ENCODE measurements around the gene RALGAPA2. TPM values are rescaled to one million over a fixed set of nuclear protein-coding genes. Genes with fewer than 3 reads are reported as not detected.

Gene RALGAPA2
- polyA plus RNA-seq, 1 donor from 2014 or later = 21.8 TPM

DNA sequence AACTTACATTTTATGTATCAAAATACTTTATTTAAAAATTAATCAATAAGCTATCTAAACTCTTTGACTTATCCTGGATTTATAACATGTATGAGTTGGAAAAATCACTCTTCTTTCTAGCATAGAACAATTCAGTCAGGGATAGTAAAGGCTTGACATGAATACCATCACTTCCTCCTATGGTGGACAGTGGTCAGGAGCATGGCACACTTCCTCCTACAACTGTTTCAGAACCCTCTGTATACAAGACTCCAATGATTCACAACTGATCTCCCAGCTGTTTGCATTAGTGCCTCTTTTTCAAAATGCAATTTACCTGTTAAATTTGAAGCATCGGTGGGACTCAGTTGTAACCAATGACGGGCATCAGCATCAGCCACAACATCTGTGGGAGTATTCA lies 129.7 kb downstream of the RALGAPA2 start:
- peaks cover 7% of the 10 kb centered on the region for H3K36me3 ChIP-seq (ENCODE audit: insufficient read depth, low read length)
- no peak overlapping the region for H2AFZ ChIP-seq (ENCODE audit: low read depth, low read length)
- no peak overlapping the region for H3K4me2 ChIP-seq (ENCODE audit: low read length)
- H3K9me2 ChIP-seq (ENCODE audit: insufficient read depth, low read length) = no peaks in the 10 kb centered on the region
- TF ChIP-seq MXI1 (conservative IDR thresholded peaks at IDR 0.05; ENCODE audit: poor library complexity, severe bottlenecking) (no peak), TAF1 (IDR thresholded peaks at IDR 0.05; ENCODE audit: low read depth) (no peak), EP300 (conservative IDR thresholded peaks at IDR 0.05; ENCODE audit: poor library complexity, severe bottlenecking) (no peak), REST (IDR thresholded peaks at IDR 0.05; ENCODE audit: borderline replicate concordance) (no peak), SMC3 (conservative IDR thresholded peaks at IDR 0.05; ENCODE audit: poor library complexity) (no peak), POLR2AphosphoS5 (IDR thresholded peaks at IDR 0.05) (no peak), RAD21 (conservative IDR thresholded peaks at IDR 0.05) (no peak), EZH2 (IDR thresholded peaks at IDR 0.05; ENCODE audit: borderline replicate concordance, insufficient read depth, low read length, poor library complexity, severe bottlenecking) (no peak)
- TF ChIP-seq, protein P1, sequence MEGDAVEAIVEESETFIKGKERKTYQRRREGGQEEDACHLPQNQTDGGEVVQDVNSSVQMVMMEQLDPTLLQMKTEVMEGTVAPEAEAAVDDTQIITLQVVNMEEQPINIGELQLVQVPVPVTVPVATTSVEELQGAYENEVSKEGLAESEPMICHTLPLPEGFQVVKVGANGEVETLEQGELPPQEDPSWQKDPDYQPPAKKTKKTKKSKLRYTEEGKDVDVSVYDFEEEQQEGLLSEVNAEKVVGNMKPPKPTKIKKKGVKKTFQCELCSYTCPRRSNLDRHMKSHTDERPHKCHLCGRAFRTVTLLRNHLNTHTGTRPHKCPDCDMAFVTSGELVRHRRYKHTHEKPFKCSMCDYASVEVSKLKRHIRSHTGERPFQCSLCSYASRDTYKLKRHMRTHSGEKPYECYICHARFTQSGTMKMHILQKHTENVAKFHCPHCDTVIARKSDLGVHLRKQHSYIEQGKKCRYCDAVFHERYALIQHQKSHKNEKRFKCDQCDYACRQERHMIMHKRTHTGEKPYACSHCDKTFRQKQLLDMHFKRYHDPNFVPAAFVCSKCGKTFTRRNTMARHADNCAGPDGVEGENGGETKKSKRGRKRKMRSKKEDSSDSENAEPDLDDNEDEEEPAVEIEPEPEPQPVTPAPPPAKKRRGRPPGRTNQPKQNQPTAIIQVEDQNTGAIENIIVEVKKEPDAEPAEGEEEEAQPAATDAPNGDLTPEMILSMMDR (IDR thresholded peaks at IDR 0.05; ENCODE audit: poor library complexity, severe bottlenecking) = no peak
- H3K79me2 ChIP-seq (replicated peaks; ENCODE audit: insufficient read depth, low read length) = no peaks in the 10 kb centered on the region
- H3F3A ChIP-seq (ENCODE audit: insufficient read depth, low read length, poor library complexity, severe bottlenecking) = no peaks in the 10 kb centered on the region
- no peaks in the 10 kb centered on the region for H3K27me3 ChIP-seq (ENCODE audit: insufficient read depth, low read depth, low read length)
- no peak overlapping the region for H3K27ac ChIP-seq (ENCODE audit: low read length)
- no peak overlapping the region for H3K4me3 ChIP-seq (ENCODE audit: low read length)
- no peaks in the 10 kb centered on the region for H3K9me3 ChIP-seq (ENCODE audit: low read length)
- H3K9ac ChIP-seq (ENCODE audit: low read length) = no peak overlapping the region
- no peaks in the 10 kb centered on the region for H4K20me1 ChIP-seq (ENCODE audit: insufficient read depth)

- no peak overlapping the region for H3K9ac ChIP-seq (ENCODE audit: low read length)
- TF ChIP-seq EZH2 (IDR thresholded peaks at IDR 0.05; ENCODE audit: borderline replicate concordance, insufficient read depth, low read length, poor library complexity, severe bottlenecking) = no peak
- no peak for TF ChIP-seq SMC3 (conservative IDR thresholded peaks at IDR 0.05; ENCODE audit: poor library complexity)
- no peak for TF ChIP-seq REST (IDR thresholded peaks at IDR 0.05; ENCODE audit: borderline replicate concordance)
- TF ChIP-seq RAD21 (conservative IDR thresholded peaks at IDR 0.05) = no peak
- no peak for TF ChIP-seq TAF1 (IDR thresholded peaks at IDR 0.05; ENCODE audit: low read depth)
- no peak for TF ChIP-seq MXI1 (conservative IDR thresholded peaks at IDR 0.05; ENCODE audit: poor library complexity, severe bottlenecking)
- TF ChIP-seq, protein P1 (IDR thresholded peaks at IDR 0.05; ENCODE audit: poor library complexity, severe bottlenecking) = no peak
- no peak for TF ChIP-seq EP300 (conservative IDR thresholded peaks at IDR 0.05; ENCODE audit: poor library complexity, severe bottlenecking)
- TF ChIP-seq POLR2AphosphoS5 (IDR thresholded peaks at IDR 0.05) = no peak
- no peak overlapping the region for H3K4me2 ChIP-seq (ENCODE audit: low read length)
- no peaks in the 10 kb centered on the region for H3K79me2 ChIP-seq (replicated peaks; ENCODE audit: insufficient read depth, low read length)
- no peaks in the 10 kb centered on the region for H3K9me3 ChIP-seq (ENCODE audit: low read length)
- H2AFZ ChIP-seq (ENCODE audit: low read depth, low read length) = no peak overlapping the region
- H3K36me3 ChIP-seq (ENCODE audit: insufficient read depth, low read length) = peaks cover 9% of the 10 kb centered on the region
- no peaks in the 10 kb centered on the region for H3F3A ChIP-seq (ENCODE audit: insufficient read depth, low read length, poor library complexity, severe bottlenecking)
- H4K20me1 ChIP-seq (ENCODE audit: insufficient read depth) = no peaks in the 10 kb centered on the region
- no peak overlapping the region for H3K4me3 ChIP-seq (ENCODE audit: low read length)
- H3K9me2 ChIP-seq (ENCODE audit: insufficient read depth, low read length) = no peaks in the 10 kb centered on the region
- H3K27me3 ChIP-seq (ENCODE audit: insufficient read depth, low read depth, low read length) = no peaks in the 10 kb centered on the region
- H3K27ac ChIP-seq (ENCODE audit: low read length) = no peak overlapping the region
These were observed 132.3 kb downstream of the RALGAPA2 start for GRCh38 chr20:20580139-20580538.

Measured in neural cell (in vitro differentiated cells).